Renal pelvis (tissue), 4 donors: ENCODE measurements around the gene SLC2A6. TPM values are rescaled to one million over a fixed set of nuclear protein-coding genes. Genes with fewer than 3 reads are reported as not detected.
"Not testable (repeated sequence)": the region's sequence is repeated elsewhere in the genome, so short reads cannot be mapped to it uniquely, and the experiment has no call there.

ENCODE experiments used
- DNase-seq: peaks from one replicate; pipeline ENCODE4 v3.0.0-alpha.2; 2013
- polyA plus RNA-seq, 3 donors: library from polyadenylated mRNA; unstranded; fragments of 120-200 nt; gene quantifications; one replicate each; pipeline ENCODE4 v1.2.1, GENCODE V29; 2013; ENCODE audit not compliant: insufficient read length in 3 of 3

The SLC2A6 gene
- polyA plus RNA-seq, 3 donors = 1.4 to 2.0 (median 1.8) TPM

- no peak for DNase-seq
These were observed 15.6 kb downstream of the SLC2A6 start for GRCh38 chr9:133463234-133463863.

GRCh38 chr9:133461975-133462374, 16.9 kb downstream of the SLC2A6 start:
- no peak for DNase-seq

DNA sequence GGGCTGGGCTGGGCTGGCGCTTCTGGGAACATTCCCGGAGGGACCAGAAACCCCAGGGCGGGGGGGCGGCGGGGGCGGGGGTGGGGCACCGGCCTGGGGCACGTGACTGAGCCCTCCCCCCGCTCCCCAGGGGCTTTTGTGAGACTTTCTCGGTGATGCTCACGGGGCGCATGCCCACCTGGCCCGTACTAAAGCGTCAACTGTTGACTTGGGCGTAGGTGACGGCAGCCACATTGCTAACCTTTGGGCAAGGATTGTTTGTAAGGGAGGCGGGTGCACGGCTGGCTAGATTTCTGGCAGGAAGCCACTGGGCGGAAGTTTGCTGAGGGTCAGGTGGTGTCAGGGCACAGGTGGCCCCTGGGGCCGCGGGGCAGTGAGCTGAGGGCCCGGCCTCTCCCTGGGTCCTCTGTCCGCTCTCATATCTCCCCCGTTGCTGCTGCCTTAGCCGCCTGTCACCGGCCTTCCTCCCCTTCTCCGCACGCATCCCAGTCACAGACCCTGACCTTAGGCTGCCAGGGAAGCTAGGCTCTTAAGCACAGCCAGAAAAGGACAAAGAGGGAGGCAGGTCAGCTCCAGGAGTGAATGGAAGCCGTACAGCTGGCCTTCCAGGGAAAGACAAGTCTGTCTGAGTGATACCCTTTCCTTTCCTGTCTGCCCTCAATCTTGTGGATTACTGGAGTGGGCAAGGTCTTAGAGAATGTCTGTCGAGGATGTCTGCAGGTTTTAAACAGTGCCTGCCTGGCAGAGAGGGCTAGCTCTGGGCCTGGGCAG, 18.3 kb downstream of the SLC2A6 start:
- peak; percentile 40 for DNase-seq

DNA sequence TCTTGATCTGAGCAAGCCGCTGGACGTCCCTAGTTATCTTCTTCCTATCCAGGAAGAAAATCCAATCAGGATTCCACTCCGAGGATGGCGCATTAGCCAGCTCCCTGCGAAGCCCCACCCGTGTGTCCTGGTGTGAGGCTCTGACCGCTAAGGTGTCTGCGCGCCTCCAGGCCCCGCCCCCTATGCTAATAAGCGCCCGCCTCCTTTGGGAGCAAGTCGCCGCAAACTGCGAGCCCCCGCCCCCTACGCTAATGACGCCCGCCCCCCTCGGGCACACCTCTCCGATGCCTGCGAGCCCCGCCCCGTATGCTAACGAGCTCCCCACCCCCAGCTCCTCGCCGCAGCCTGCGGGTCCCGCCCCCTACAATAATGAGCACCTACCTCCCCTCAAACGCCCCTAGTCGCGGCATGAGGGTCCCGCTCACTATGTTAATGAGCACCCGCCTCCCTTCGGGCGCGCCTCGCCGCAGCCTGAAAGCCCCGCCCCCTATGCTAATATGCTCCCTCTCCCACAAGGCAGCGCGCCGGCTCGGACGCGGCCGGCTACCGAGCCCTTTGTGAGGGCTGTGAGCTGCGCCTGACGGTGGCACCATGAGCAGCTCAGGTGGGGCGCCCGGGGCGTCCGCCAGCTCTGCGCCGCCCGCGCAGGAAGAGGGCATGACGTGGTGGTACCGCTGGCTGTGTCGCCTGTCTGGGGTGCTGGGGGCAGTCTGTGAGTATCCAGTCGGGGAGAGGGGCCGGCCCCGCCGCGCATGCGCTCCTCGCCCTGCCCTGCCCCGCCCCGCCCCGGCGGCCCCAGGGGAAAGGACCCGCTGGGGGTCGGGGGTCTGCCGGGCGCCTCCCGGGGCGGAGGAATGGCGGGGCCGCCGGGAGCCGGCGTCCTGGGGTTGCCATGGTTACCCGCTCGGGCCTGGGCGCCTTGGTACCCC, 19.2 kb downstream of the SLC2A6 start, which contains the start of gene CACFD1:
Gene CACFD1, plus strand, starts transcription at position 503 of the 929 bp plus-strand sequence. Its CDS starts 89 bp downstream, at position 592.
- DNase-seq = peak; percentile 96

DNA sequence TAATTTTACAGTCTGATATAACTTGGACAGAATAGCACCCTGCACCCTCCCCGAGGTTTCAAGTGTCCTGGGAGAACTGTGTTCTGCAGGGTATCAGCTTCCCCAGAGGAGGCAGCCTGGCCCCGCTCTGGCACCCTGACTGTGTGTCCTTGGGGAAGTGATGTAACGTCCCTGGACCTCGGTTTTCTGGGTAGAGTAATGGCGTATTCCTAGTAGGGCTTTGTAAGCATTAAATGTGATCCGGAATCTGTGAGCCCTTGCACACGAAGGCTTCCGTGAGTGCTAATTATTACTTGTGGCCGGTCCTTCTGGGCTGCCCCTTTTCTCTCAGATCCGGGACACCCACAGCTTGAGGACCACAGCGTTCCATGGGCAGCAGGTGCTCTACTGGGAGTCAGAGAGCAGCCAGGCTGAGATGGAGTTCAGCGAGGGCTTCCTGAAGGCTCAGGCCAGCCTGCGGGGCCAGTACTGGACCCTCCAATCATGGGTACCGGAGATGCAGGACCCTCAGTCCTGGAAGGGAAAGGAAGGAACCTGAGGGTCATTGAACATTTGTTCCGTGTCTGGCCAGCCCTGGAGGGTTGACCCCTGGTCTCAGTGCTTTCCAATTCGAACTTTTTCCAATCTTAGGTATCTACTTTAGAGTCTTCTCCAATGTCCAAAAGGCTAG, 20.1 kb downstream of the SLC2A6 start:
- no peak for DNase-seq

- no peak for DNase-seq
These were observed 21.2 kb downstream of the SLC2A6 start for GRCh38 chr9:133457748-133458147.

DNA sequence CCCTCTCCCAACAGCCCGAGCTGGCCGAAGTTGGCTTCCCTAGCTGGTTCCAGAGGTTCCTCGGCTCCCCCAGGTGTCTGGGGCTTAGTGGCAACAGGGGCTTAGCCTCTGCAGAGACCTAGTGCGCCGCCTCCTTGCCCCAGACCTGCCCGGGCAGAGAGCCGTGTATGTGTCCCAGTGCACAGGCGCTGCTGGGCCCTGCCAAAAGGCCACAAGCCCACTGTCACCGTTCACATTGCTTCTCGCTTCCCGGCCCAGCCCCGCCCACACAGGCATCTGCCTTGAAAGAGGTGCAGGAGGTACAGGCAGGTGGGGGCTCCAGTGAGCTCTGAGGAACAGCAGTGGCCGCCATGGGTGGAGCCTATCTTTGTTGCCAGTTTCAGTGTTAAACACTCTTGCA, 21.7 kb downstream of the SLC2A6 start:
- DNase-seq = no peak

- DNase-seq = no peak
These were observed 22.5 kb downstream of the SLC2A6 start for GRCh38 chr9:133456409-133456808.

- no peak for DNase-seq
These were observed 23.0 kb downstream of the SLC2A6 start for GRCh38 chr9:133455936-133456335.

- DNase-seq = no peak
These were observed 23.8 kb downstream of the SLC2A6 start for GRCh38 chr9:133454943-133455673.

- DNase-seq = no peak
These were observed 24.6 kb downstream of the SLC2A6 start for GRCh38 chr9:133454325-133454724.

GRCh38 chr9:133453651-133454050, 25.2 kb downstream of the SLC2A6 start:
- no peak for DNase-seq

DNA sequence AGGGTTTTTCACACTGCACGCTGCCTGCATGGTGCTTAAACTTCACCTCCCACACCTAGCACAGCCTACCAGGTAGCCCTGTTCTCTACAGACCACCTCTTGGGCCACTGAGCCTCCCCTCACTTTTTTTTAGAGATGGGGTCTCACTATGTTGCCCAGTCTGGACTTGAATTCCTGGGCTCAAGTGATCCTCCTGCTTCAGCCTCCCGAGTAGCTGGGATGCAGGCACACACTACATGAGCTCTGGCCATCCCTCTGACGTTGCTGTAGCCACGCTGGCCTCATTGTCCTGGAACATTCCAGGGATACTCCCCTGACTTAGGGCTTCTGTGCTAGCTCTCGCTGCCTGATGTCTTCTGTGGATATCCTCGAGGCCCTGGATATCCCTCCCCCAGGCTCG, 26.3 kb downstream of the SLC2A6 start:
- no peak for DNase-seq

GRCh38 chr9:133451865-133452264, 27.0 kb downstream of the SLC2A6 start:
- not testable (repeated sequence) for DNase-seq

DNA sequence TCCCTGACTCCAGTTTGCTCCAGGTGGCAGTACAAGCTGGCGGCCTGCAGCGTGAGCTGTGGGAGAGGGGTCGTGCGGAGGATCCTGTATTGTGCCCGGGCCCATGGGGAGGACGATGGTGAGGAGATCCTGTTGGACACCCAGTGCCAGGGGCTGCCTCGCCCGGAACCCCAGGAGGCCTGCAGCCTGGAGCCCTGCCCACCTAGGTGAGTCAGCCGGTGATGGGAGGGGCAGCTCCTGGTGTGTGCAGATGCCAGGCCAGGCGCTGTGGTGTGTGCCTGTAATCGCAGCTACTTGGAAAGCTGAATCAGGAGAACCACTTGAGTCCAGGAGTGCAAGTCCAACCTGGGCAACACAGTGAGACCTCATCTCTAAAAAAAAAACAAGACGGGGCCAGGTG, 29.1 kb downstream of the SLC2A6 start:
- DNase-seq = no peak

GRCh38 chr9:133448487-133448972, 30.4 kb downstream of the SLC2A6 start:
- DNase-seq = no peak

DNA sequence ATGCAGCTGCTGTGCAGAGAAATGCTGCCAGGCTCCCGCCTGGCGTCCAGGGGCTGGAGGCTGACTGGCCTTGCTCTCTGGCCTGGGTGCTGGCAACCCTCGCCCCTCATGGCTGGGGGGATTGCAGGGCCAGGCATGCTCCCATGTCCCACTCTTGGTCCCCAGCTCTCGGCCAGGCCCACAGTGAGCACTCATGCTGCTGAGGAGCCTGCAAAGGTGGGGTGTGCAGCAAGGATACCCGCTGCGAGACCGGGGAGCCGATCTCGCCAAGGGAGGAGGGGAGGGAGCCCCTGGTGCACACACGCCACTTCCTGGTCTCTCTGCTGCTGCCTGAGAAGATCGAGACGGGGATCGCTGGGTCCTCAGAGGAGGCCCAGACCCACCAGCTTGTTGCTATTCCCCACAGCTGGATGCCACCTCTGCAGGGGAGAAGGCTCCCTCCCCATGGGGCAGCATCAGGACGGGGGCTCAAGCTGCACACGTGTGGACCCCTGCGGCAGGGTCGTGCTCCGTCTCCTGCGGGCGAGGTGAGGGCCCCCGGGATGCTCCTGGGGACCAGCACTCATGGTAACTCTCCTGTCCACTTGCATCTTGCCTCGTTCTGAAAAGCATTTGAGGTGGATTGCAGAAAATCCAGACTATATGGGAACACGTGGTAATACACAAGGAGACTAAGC, 33.5 kb downstream of the SLC2A6 start:
- no peak for DNase-seq

DNA sequence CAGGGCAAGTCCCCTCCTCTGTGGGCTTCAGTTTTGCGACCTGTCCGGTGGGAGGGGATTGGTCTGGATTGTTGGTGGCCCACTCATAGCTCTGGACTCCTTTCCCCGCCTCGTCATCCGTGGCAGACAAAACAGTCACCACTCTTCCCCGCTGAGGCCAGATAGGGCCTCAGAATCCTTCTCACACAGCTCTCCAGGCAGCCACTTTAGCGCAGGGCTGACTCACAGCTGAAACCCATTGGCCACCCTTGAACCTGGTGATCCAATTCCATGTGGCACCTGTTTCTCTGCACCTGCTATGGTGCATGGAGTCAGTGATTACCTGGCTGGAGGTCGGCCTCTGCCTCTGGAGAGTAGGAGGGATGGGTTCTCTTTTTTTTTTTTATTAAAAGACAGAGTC, 34.9 kb downstream of the SLC2A6 start:
- no peak for DNase-seq

GRCh38 chr9:133443248-133443647, 35.7 kb downstream of the SLC2A6 start:
- DNase-seq = no peak

GRCh38 chr9:133441571-133441970, 37.3 kb downstream of the SLC2A6 start:
- DNase-seq = no peak
